Stimulated activated naive CD8-positive, alpha-beta T cell treated with anti-CD3 and anti-CD28 coated beads, Interleukin-15, amount 100 ng/mL, for 72 hours (primary cell): ENCODE data around the gene MAMDC2.
"Not testable (repeated sequence)": the region's sequence is repeated elsewhere in the genome, so short reads cannot be mapped to it uniquely, and the experiment has no call there.

Experiments
- ATAC-seq: fragments of 150-1000 bp; cut with Tn5 transposase; 2 replicates; pipeline ENCODE4 v1.10.0; 2021; ENCODE audit warnings: mild to moderate bottlenecking, moderate library complexity
- DNase-seq, 2 donors: peaks; one replicate each; pipeline ENCODE4 v3.0.0; 2021 to 2022
- H3K27ac Mint-ChIP-seq, 2 donors: one replicate each; pipeline ENCODE4 v1.8.0; 2022; ENCODE audit warnings: mild to moderate bottlenecking in 2 of 2, mixed read lengths in 2 of 2, moderate library complexity in 2 of 2
- H3K27me3 Mint-ChIP-seq: one replicate; pipeline ENCODE4 v1.8.0; 2022; ENCODE audit warnings: mixed read lengths
- H3K4me1 Mint-ChIP-seq: one replicate; pipeline ENCODE4 v1.8.0; 2022; ENCODE audit warnings: mild to moderate bottlenecking, mixed read lengths
- H3K4me3 Mint-ChIP-seq, 2 donors: one replicate each; pipeline ENCODE4 v1.8.0; 2022; ENCODE audit warnings: mild to moderate bottlenecking in 2 of 2, mixed read lengths in 2 of 2, moderate library complexity in 1 of 2
- H3K9me3 Mint-ChIP-seq, 2 donors: one replicate each; pipeline ENCODE4 v1.8.0; 2022; ENCODE audit warnings: mixed read lengths in 2 of 2

MAMDC2 gene

DNA sequence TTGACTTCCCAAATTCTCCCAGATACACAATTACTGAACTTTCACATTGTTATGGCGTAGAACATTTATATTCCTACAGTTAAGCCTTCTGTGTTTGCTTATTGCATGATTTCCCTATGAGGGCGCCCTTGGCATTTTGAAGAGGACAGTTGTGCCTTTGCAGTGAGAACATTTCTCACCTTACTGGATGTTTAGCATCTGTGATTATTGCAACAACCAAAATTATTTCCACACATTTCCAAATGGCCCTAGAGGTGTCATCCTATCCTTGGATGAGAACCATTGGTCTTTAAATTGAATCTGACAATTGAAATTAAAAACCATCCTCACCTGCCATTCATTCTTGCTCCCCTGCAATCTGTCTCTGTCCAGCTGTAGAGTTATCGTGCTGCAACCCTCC lies 104.0 kb downstream of the MAMDC2 start:
- H3K4me3 Mint-ChIP-seq, result no peak overlapping the region
- no peak for DNase-seq
- no peaks in the 10 kb centered on the region for H3K4me1 Mint-ChIP-seq
- no peaks in the 10 kb centered on the region for H3K9me3 Mint-ChIP-seq
- no peak for ATAC-seq
- H3K27me3 Mint-ChIP-seq, result no peaks in the 10 kb centered on the region
- H3K27ac Mint-ChIP-seq, result no peak overlapping the region

DNA sequence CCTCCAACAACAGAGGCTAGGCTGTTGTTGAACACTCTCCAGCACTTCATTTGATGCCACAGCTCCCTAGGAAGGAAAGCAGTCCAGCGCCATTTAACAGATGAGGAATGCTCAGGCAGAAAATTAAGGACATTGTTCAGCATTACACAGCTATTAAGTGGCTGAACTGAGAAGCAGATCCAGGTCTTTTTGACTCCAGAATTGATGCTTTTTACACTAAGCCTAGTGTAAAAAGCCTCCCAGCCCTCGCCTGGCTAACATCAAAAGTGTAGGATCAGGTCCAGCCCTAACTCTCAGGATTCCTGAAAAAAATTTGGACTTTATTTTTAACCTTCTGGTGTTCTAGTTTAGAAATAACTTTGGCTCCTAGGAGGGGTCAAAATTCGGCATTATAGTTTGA lies 108.7 kb downstream of the MAMDC2 start:
- Mint-ChIP-seq H3K27me3 (peaks cover 12% of the 10 kb centered on the region), H3K27ac (no peak overlapping the region), H3K9me3 (no peaks in the 10 kb centered on the region), H3K4me1 (no peaks in the 10 kb centered on the region), H3K4me3 (no peak overlapping the region)
- ATAC-seq (no peak), DNase-seq (no peak)

DNA sequence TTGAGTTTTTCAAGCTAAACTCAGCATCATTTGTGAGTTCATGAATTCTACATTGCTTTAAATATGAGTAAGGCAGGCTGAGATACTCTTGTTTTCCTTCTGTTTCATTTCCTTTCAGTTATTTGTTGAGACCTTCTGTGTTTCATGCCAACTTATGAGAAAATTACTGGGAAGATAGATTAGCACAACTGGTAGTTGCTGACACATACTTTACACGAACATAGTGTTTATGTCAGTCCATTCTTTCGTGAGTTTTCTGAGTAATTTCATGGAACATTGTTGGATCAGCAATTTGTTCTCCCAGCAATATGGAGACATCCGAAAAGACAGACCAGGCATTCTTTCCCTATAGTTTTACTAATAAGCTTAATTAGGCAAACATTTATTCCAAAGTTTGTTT lies 113.1 kb downstream of the MAMDC2 start:
- ATAC-seq (no peak), DNase-seq (no peak)
- no peaks in the 10 kb centered on the region for H3K9me3 Mint-ChIP-seq
- no peak overlapping the region for H3K27ac Mint-ChIP-seq
- no peaks in the 10 kb centered on the region for H3K4me1 Mint-ChIP-seq
- H3K4me3 Mint-ChIP-seq, result no peak overlapping the region
- H3K27me3 Mint-ChIP-seq, result peaks cover 12% of the 10 kb centered on the region

DNA sequence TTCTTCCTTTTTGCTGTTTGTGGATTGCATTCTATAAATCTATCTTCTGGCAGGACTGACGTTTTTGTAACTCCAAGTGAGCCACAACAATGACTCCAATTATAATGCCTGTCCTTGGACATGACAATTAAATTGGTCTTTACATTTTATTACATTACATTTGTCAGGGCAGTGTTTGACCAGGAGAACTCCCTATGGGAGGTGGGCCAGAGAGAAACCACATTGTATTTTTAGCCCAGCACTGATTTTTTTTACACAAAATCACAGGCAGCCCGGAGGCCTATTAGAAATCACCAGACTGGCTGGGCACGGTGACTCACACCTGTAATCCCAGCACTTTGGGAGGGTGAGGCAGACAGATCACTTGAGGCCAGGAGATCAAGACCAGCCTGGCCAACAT lies 116.0 kb downstream of the MAMDC2 start:
- ATAC-seq (no peak), DNase-seq (no peak)

DNA sequence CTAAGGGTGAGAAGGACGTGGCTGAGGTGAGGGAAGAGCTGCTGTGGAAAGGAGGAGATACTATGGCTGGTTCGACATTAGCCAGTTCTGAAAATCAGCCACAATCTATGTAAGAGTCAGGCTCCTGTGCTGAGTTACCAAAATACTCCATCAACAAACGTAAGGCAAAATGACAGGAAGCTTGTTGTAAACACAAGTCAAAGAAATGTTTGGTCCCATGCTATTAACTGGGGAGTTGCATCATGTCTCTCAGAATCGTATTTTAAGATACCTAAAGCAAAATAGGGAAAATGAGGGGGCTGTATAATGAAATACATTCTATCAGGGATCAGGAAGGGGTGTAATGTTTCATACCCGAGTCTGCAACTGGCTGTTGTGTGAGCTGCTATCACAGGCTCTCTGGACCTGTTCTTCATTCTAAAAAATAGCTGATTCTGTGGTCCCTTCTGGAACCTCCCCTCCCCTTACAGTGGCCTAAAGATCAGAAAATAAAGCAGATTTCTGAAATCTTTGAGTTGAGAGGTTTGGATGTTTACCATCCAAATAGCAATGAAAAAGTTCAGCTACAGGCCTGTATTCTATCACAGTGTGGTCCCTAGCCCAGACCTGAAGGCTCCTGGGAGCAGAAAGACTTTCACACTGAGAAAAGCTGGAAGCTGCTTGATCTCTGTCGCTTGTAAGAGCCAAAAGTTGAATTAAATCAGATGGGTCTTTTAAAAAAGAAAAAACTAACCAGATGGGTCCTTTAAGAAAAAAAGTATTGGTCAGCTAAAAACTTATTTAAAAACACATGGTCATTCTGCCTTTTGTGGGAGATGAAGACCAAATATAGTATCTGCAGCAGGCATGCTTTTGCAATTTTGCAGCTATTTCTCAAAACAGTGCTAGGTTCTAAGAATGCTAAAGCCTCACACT lies 117.3 kb downstream of the MAMDC2 start:
- H3K27ac Mint-ChIP-seq, result no peak overlapping the region
- H3K9me3 Mint-ChIP-seq, result no peaks in the 10 kb centered on the region
- no peak overlapping the region for H3K4me3 Mint-ChIP-seq
- no peak for ATAC-seq
- H3K27me3 Mint-ChIP-seq, result no peaks in the 10 kb centered on the region
- DNase-seq, result no peak
- H3K4me1 Mint-ChIP-seq, result no peaks in the 10 kb centered on the region

More for the DNA sequence above, 116.0 kb downstream of the MAMDC2 start:
- Mint-ChIP-seq H3K27me3 (peaks cover 12% of the 10 kb centered on the region), H3K9me3 (no peaks in the 10 kb centered on the region), H3K27ac (no peak overlapping the region), H3K4me3 (no peak overlapping the region), H3K4me1 (no peaks in the 10 kb centered on the region)

DNA sequence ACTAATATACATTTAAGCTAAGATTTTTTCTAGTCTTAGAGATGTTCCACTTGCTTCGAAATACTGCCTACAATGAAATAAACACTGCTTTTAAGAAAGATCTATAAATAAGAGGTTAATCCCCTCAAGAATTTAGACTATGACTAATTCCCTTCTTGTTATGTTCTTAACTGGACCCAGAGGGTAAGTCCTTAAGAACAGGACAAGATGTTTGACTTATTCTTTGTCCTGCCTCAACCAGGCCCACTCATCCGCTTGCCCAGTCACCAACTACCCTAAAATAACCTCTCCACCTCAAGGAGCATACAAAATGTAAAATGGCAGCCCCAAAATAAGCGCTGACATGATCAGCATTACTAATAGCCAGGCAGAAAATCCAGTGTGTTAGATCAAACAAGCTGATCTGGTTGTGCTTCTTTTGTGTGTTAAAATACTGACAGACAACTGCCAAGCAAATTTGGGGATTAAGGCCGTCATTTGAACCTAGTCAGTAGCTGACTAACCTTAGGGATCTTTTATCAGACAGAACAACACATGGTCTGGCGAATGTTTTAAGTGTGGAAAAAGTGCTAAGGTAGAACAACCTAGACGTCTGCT lies 121.5 kb downstream of the MAMDC2 start:
- H3K4me3 Mint-ChIP-seq, result no peak overlapping the region
- ATAC-seq, result no peak
- no peak for DNase-seq
- H3K27me3 Mint-ChIP-seq, result no peaks in the 10 kb centered on the region
- H3K27ac Mint-ChIP-seq, result no peak overlapping the region
- no peaks in the 10 kb centered on the region for H3K4me1 Mint-ChIP-seq
- no peaks in the 10 kb centered on the region for H3K9me3 Mint-ChIP-seq

DNA sequence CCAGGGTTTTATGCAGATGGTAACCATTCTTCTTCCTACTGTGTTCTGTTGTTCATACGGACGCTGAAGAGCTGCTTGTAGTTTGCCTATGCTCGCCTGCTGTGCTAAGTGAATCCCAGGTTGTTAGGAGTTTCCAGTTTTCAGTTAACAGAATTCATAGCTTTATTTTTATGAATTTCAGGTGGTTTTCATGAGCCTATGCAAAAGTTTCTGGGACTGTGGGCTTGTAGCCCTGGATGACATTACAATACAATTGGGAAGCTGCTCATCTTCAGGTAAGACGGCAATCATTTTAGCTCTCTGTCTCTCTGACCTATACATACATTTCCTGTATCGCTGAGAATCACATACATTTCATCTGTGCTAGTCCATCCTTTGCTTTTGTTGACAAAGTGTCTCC lies 124.9 kb downstream of the MAMDC2 start:
- no peak for ATAC-seq
- Mint-ChIP-seq H3K4me3 (no peak overlapping the region), H3K27me3 (no peaks in the 10 kb centered on the region), H3K9me3 (no peaks in the 10 kb centered on the region), H3K27ac (no peak overlapping the region), H3K4me1 (no peaks in the 10 kb centered on the region)
- no peak for DNase-seq

DNA sequence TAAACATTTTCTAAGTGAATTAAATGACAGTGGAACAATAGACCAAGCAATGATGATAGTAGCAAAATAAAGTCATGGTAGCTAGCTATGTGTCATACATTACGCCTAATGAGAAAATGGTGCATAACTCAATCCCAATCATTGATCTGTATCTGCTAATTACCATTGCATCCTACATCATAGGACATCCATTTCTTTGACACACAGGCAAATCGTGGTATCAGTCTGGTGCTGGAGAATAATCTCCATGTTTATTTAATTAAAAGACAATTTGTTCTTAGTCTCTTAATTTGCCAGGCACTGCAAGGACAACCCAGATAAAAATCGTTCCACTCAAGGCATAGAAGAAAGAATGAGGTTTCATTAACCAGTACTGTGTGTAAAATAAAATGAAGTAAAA lies 125.6 kb downstream of the MAMDC2 start:
- no peaks in the 10 kb centered on the region for H3K4me1 Mint-ChIP-seq
- no peak for DNase-seq
- no peaks in the 10 kb centered on the region for H3K9me3 Mint-ChIP-seq
- ATAC-seq, result no peak
- H3K27ac Mint-ChIP-seq, result no peak overlapping the region
- H3K4me3 Mint-ChIP-seq, result no peak overlapping the region
- no peaks in the 10 kb centered on the region for H3K27me3 Mint-ChIP-seq

DNA sequence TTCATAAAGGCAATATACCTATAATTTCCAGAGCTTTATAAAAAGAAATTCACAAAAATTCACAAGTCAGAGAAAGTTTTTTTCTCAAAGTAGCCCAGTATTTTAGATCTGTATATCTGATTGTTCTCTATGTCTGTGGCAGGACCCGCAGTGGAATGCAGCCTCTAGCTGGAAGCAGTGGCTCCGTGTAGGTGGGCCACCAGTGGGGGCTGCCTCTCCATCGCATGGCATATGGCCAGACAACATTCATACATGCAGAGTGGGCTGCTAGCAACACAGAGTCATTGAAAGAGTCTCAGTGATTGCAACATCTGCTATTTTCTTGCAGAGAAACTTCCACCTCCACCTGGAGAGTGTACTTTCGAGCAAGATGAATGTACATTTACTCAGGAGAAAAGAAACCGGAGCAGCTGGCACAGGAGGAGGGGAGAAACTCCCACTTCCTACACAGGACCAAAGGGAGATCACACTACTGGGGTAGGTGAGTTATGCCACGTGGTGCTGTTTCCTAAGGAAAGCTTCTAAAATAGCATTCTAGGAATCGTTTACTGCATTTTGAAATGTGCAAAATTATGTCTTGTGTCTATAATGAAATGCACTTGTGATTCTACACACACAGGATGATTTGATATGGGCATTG lies 126.6 kb downstream of the MAMDC2 start:
- Mint-ChIP-seq H3K4me1 (no peaks in the 10 kb centered on the region), H3K9me3 (no peaks in the 10 kb centered on the region), H3K4me3 (no peak overlapping the region), H3K27ac (no peak overlapping the region), H3K27me3 (no peaks in the 10 kb centered on the region)
- no peak for DNase-seq
- ATAC-seq, result no peak

DNA sequence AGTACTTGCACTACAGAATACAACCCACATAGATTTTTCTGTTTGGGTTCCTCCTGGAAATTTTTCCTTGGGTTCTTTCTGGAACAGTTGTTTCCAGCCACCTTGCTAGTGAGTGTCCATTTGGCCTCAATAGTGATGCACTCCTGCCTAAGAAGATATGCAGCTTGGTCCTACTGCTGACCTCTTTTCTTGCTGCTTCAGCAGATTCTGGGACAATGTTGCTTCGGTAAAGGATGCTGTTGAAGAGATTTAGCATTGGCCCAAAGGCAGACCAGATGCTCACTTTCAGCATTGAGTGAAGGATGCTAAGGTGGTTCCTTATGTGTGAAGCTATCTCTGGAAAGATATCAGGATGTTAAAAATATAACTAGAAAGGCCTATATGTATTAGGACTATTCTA lies 128.9 kb downstream of the MAMDC2 start:
- Mint-ChIP-seq H3K4me1 (no peaks in the 10 kb centered on the region), H3K27me3 (no peaks in the 10 kb centered on the region), H3K27ac (no peak overlapping the region), H3K4me3 (no peak overlapping the region), H3K9me3 (no peaks in the 10 kb centered on the region)
- DNase-seq, result no peak
- no peak for ATAC-seq

DNA sequence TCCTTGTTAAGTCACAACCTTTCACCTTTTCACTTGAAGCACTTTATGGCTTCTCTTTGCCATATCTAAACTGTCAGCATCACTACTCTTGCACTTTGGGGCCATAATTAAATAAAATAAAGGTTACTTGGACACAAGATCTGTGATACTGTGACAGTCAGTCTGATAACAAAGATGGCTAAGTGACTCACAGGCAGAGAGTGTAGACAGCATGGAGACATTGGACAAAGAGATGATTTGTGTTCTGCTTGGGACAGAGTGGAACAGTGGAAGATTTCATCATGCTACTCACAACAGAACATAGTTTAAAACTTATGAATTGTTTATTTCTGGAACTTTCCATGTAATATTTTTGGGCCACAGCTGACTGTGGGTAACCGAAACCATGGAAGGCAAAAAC lies 133.5 kb downstream of the MAMDC2 start:
- ATAC-seq (no peak), DNase-seq (no peak)
- H3K27ac Mint-ChIP-seq, result no peak overlapping the region
- H3K4me1 Mint-ChIP-seq, result no peaks in the 10 kb centered on the region
- no peak overlapping the region for H3K4me3 Mint-ChIP-seq
- H3K27me3 Mint-ChIP-seq, result no peaks in the 10 kb centered on the region
- peaks cover 5 to 10% of the 10 kb centered on the region in 2 donors for H3K9me3 Mint-ChIP-seq

DNA sequence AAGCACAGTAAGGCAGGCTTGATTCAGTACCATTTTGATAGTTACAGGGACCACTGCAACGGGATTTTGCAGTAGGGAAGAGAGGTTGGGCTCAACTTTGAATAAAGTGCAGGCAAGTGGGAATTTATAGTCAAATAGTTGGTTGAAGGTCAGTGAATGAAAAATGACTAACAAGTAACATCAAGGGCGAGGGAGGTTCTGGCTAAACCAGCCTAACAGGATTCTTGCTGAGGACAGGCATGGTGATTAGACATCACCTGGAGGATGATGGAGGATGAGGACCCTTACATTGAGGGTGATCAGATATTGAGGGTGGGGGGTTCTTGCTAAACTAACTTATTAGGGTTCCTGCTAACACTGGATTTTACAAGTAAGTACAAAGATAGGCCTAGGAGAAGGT lies 149.1 kb downstream of the MAMDC2 start:
- Mint-ChIP-seq H3K27ac (no peak overlapping the region), H3K4me3 (no peak overlapping the region), H3K9me3 (peaks cover 18 to 41% of the 10 kb centered on the region in 2 donors), H3K27me3 (no peaks in the 10 kb centered on the region), H3K4me1 (no peaks in the 10 kb centered on the region)
- ATAC-seq (no peak), DNase-seq (no peak)

DNA sequence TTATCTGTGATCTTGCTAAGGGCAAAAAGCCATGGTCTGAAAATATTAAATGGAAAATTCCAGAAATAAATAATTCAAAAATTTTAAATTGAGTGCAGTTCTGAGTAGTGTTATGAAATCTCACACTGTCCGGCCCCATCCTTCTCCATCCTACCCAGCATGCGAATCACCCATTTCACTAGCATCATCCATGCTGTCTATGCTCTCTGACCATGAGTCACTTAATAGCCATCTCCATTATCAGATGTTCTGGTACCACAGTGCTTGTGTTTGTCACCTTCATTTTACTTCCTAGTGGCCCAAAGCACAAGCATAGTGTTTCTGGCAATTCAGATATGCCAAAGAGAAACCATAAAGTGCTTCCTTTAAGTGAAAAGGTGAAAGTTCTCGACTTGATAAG lies 151.8 kb downstream of the MAMDC2 start:
- H3K9me3 Mint-ChIP-seq, result peaks cover 13 to 31% of the 10 kb centered on the region in 2 donors
- no peaks in the 10 kb centered on the region for H3K27me3 Mint-ChIP-seq
- H3K4me1 Mint-ChIP-seq, result no peaks in the 10 kb centered on the region
- DNase-seq (no peak), ATAC-seq (no peak)
- no peak overlapping the region for H3K27ac Mint-ChIP-seq
- no peak overlapping the region for H3K4me3 Mint-ChIP-seq

DNA sequence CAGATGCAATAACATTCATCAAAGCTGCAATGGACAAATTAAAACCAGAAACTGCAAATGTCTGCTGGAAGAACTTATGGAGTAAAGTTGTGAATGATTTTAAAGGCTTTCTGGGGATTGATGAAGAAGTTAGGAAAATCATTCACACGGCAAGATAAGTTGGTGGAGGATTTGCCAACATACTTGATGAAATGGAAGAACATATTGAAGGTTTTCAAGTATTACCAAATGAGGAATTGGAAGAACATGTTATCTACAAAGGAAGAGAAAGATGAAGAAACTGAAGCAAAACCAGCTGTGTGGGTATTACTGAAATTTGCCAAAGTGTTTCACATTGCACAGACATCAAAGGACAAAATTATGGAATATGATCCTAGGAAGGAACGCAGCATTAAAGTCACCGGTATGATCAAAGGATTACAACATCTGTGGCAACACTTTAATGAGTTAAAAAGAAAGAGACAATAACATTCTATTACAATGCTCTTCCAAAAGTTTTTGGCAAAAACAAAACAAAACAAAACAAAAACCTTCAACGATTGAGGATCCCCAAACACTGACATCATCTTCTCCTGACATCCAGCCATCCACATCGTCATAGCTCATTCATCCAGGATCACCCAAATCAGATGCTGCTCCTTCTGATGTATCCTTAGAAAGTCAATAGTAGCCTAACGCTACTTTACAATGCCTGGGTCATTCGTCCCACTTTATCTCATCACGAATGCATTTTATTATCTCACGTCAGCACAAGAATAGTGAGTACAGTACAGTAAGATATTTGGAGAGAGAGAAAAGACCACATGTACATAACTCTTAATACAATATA lies 153.8 kb downstream of the MAMDC2 start:
- H3K4me1 Mint-ChIP-seq, result no peaks in the 10 kb centered on the region
- H3K27ac Mint-ChIP-seq, result no peak overlapping the region
- no peak for ATAC-seq
- no peak overlapping the region for H3K4me3 Mint-ChIP-seq
- H3K27me3 Mint-ChIP-seq, result no peaks in the 10 kb centered on the region
- H3K9me3 Mint-ChIP-seq, result peaks cover 13 to 30% of the 10 kb centered on the region in 2 donors
- DNase-seq, result no peak

DNA sequence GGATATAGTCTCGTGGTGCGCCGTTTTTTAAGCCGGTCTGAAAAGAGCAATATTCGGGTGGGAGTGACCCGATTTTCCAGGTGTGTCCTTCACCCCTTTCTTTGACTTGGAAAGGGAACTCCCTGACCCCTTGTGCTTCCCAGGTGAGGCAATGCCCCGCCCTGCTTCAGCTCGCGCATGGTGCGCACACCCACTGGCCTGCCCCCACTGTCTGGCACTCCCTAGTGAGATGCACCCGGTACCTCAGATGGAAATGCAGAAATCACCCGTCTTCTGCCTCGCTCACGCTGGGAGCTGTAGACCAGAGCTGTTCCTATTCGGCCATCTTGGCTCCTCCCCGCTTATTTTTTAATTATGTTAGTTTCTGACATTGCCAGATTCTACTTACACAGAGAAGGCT lies 161.1 kb downstream of the MAMDC2 start:
- H3K9me3 Mint-ChIP-seq, result peaks cover 6 to 32% of the 10 kb centered on the region in 2 donors
- H3K27ac Mint-ChIP-seq, DNase-seq: not testable (repeated sequence)

More for the DNA sequence above, 161.1 kb downstream of the MAMDC2 start:
- H3K4me1 Mint-ChIP-seq, H3K4me3 Mint-ChIP-seq, H3K27me3 Mint-ChIP-seq, ATAC-seq: not testable (repeated sequence)
